ENCODE results near the gene DAPK2.
A peak's percentile ranks its signal among the peaks of the same experiment; 100 is the strongest.

DAPK2 gene

DNA sequence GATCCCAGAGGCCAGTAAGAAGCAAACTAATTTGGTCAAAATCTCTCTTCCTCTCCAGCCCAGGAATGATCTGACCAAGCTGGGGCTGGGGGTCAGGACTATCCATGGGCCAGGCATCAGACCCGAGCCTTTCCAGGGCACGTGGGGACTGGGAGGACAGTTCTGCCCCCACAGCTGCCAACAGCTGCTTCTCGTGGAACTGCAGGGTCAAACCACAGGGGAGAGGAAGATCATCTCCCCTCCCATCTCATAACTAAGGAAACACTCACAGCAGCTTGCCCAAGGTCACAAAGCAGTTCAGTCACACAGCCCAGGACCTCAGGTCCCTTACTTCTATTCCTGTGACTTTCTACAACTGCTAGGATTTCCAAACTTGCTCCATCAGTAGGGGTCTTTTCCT is 47.1 kb downstream of the DAPK2 start:
- H3K4me3 ChIP-seq (replicated peaks; ENCODE audit: insufficient read depth, low read length): no peak overlapping the region
- TF ChIP-seq, protein P1, sequence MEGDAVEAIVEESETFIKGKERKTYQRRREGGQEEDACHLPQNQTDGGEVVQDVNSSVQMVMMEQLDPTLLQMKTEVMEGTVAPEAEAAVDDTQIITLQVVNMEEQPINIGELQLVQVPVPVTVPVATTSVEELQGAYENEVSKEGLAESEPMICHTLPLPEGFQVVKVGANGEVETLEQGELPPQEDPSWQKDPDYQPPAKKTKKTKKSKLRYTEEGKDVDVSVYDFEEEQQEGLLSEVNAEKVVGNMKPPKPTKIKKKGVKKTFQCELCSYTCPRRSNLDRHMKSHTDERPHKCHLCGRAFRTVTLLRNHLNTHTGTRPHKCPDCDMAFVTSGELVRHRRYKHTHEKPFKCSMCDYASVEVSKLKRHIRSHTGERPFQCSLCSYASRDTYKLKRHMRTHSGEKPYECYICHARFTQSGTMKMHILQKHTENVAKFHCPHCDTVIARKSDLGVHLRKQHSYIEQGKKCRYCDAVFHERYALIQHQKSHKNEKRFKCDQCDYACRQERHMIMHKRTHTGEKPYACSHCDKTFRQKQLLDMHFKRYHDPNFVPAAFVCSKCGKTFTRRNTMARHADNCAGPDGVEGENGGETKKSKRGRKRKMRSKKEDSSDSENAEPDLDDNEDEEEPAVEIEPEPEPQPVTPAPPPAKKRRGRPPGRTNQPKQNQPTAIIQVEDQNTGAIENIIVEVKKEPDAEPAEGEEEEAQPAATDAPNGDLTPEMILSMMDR (IDR thresholded peaks at IDR 0.05; ENCODE audit: insufficient read depth, low read length): no peak
- peak; percentile 53; the same call in 1 of the 2 replicates for TF ChIP-seq POLR2AphosphoS5 (IDR thresholded peaks at IDR 0.05; ENCODE audit: low read depth)
- H3K27me3 ChIP-seq (ENCODE audit: insufficient read depth, poor library complexity, severe bottlenecking): no peaks in the 10 kb centered on the region
- peak overlapping the region; percentile 23; the same call in 1 of the 2 replicates for H3K27ac ChIP-seq (replicated peaks)
- DNase-seq (ENCODE audit: low read depth in 1 of 2, low spot score in 1 of 2): peak in 1 of 2 experiments; percentile 69

DNA sequence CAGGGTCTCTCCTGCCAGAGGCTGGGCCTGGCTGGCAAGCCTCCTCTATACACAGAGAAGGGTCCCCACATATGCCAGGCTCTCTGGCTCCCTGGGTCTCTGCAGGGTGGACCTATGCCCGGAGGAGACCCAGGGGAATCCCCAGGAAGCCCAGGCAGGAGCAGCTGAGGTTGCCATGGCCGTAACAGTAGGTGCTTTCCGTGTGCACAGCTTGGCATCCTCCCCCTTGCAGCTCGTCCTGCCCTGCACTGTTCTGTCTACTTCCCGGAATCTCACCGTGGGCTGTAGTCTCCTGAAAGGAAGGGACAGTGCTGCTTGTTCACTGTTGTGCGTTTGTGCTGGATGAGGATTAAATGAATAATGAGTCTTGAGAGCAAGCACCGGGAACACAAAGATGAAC is 47.8 kb downstream of the DAPK2 start:
- Histone ChIP-seq H3K27ac (replicated peaks) (no peak overlapping the region; the same call in 1 of the 2 replicates), H3K4me3 (replicated peaks; ENCODE audit: insufficient read depth, low read length) (no peak overlapping the region), H3K27me3 (ENCODE audit: insufficient read depth, poor library complexity, severe bottlenecking) (no peaks in the 10 kb centered on the region)
- no peak for TF ChIP-seq POLR2AphosphoS5 (IDR thresholded peaks at IDR 0.05; ENCODE audit: low read depth)
- no peak for TF ChIP-seq GABPA (IDR thresholded peaks at IDR 0.05; ENCODE audit: low read depth)
- TF ChIP-seq, protein P2, sequence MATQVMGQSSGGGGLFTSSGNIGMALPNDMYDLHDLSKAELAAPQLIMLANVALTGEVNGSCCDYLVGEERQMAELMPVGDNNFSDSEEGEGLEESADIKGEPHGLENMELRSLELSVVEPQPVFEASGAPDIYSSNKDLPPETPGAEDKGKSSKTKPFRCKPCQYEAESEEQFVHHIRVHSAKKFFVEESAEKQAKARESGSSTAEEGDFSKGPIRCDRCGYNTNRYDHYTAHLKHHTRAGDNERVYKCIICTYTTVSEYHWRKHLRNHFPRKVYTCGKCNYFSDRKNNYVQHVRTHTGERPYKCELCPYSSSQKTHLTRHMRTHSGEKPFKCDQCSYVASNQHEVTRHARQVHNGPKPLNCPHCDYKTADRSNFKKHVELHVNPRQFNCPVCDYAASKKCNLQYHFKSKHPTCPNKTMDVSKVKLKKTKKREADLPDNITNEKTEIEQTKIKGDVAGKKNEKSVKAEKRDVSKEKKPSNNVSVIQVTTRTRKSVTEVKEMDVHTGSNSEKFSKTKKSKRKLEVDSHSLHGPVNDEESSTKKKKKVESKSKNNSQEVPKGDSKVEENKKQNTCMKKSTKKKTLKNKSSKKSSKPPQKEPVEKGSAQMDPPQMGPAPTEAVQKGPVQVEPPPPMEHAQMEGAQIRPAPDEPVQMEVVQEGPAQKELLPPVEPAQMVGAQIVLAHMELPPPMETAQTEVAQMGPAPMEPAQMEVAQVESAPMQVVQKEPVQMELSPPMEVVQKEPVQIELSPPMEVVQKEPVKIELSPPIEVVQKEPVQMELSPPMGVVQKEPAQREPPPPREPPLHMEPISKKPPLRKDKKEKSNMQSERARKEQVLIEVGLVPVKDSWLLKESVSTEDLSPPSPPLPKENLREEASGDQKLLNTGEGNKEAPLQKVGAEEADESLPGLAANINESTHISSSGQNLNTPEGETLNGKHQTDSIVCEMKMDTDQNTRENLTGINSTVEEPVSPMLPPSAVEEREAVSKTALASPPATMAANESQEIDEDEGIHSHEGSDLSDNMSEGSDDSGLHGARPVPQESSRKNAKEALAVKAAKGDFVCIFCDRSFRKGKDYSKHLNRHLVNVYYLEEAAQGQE (IDR thresholded peaks at IDR 0.05; ENCODE audit: insufficient replicate concordance, low read depth): no peak
- no peak for TF ChIP-seq SPI1 (IDR thresholded peaks at IDR 0.05; ENCODE audit: borderline replicate concordance, low read depth)
- TF ChIP-seq, protein P1 (IDR thresholded peaks at IDR 0.05; ENCODE audit: insufficient read depth, low read length): no peak
- no peak for DNase-seq (ENCODE audit: low read depth in 1 of 2, low spot score in 1 of 2)

DNA sequence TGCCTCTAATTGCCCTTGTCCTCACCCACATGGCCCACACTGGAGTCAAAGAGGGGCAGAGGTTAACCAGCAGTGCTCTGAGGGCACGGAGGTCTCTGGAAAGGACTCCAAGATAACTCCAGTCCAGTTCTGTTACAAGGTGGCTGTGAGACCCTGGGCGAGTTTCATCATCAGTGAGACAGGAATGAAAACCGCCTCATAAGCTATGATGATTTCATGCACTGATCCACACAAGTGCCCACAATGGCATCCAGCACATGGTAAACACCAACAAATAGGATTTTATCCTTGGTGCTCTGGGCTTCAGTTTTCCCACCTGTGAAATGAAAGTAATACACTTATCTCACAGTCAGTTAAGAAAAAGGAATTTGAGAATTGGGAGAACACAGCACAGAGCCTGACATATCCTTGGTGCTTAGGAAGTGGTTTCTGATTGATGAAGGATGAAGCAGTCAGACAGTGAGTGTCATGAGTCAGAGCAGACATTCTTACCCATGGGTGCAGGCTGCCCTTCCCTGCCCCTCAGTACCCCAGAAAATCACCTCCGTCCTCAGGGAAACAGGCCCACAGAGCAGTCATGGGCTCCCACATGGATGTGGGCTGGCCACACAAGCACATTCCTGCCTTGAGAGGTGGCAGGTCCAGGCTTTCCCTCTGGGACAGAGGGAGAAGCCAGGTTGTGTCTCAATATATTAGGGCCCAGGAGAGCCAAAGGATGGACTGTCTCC is 48.4 kb downstream of the DAPK2 start:
- TF ChIP-seq SPI1 (IDR thresholded peaks at IDR 0.05; ENCODE audit: borderline replicate concordance, low read depth): no peak
- TF ChIP-seq POLR2AphosphoS5 (IDR thresholded peaks at IDR 0.05; ENCODE audit: low read depth): no peak
- TF ChIP-seq GABPA (IDR thresholded peaks at IDR 0.05; ENCODE audit: low read depth): no peak
- TF ChIP-seq, protein P1 (IDR thresholded peaks at IDR 0.05; ENCODE audit: insufficient read depth, low read length): no peak
- TF ChIP-seq, protein P2 (IDR thresholded peaks at IDR 0.05; ENCODE audit: insufficient replicate concordance, low read depth): no peak
- no peak for DNase-seq (ENCODE audit: low read depth in 1 of 2, low spot score in 1 of 2)
- no peak overlapping the region for H3K27ac ChIP-seq (replicated peaks)
- no peak overlapping the region for H3K4me3 ChIP-seq (replicated peaks; ENCODE audit: insufficient read depth, low read length)
- H3K27me3 ChIP-seq (ENCODE audit: insufficient read depth, poor library complexity, severe bottlenecking): no peaks in the 10 kb centered on the region

Measured in HL-60 (cell line).